Activated CD8-positive, alpha-beta T cell treated with anti-CD3 and anti-CD28 coated beads, Interleukin-2, amount 10 ng/mL, durations not matched to agents 7 days and 5 days (primary cell): ENCODE measurements around the gene ZNF792. TPM values are rescaled to one million over a fixed set of nuclear protein-coding genes. Genes with fewer than 3 reads are reported as not detected.
"Not testable (repeated sequence)": the region's sequence is repeated elsewhere in the genome, so short reads cannot be mapped to it uniquely, and the experiment has no call there.

Source experiments
- ATAC-seq: fragments of 150-1000 bp; cut with Tn5 transposase; one replicate; pipeline ENCODE4 v1.10.0; 2021; ENCODE audit warnings: moderate library complexity
- CTCF ChIA-PET: fragments of 350-600 bp; sonication (Branson Sonifier 250); formaldehyde crosslinking; loops from one replicate; lab custom pipeline; 2021; ENCODE audit warnings: antibody characterized with exemption; lab: Charles Lee
- POLR2A ChIA-PET: fragments of 350-600 bp; sonication (Branson Sonifier 250); formaldehyde crosslinking; loops from one replicate; lab custom pipeline; 2021; ENCODE audit warnings: antibody characterized with exemption; lab: Charles Lee
- DNase-seq: peaks from one replicate; pipeline ENCODE4 v3.0.0-alpha.2; 2020
- H3K27ac Mint-ChIP-seq: one replicate; pipeline ENCODE4 v1.8.0; 2021; ENCODE audit warnings: mild to moderate bottlenecking, mixed read lengths
- H3K27me3 Mint-ChIP-seq: one replicate; pipeline ENCODE4 v1.8.0; 2021; ENCODE audit warnings: low read depth, mixed read lengths
- H3K36me3 Mint-ChIP-seq: one replicate; pipeline ENCODE4 v1.8.0; 2021; ENCODE audit warnings: low read depth, mixed read lengths
- H3K4me1 Mint-ChIP-seq: one replicate; pipeline ENCODE4 v1.8.0; 2021; ENCODE audit warnings: low read depth, mixed read lengths
- H3K4me3 Mint-ChIP-seq: one replicate; pipeline ENCODE4 v1.8.0; 2021; ENCODE audit warnings: mild to moderate bottlenecking, mixed read lengths
- H3K9me3 Mint-ChIP-seq: one replicate; pipeline ENCODE4 v1.8.0; 2022; ENCODE audit warnings: mixed read lengths; ENCODE audit not compliant: insufficient read depth
- total RNA-seq, 2 experiments: library from RNA; stranded (reverse); gene quantifications; one replicate each; pipeline ENCODE4 v1.2.3, GENCODE V29; 2021

ZNF792 gene
- total RNA-seq, 2 experiments from 2014 or later = 13.7 to 14.2 TPM

- DNase-seq (no peak), ATAC-seq (no peak)
- H3K4me3 Mint-ChIP-seq = no peak overlapping the region
- H3K4me1 Mint-ChIP-seq = no peaks in the 10 kb centered on the region
- peaks cover 66% of the 10 kb centered on the region for H3K36me3 Mint-ChIP-seq
- ChIA-PET POLR2A (no interaction called here), CTCF (no interaction called here)
- no peak overlapping the region for H3K27ac Mint-ChIP-seq
- peaks cover 58% of the 10 kb centered on the region for H3K9me3 Mint-ChIP-seq
- H3K27me3 Mint-ChIP-seq = no peaks in the 10 kb centered on the region
Measured at GRCh38 chr19:34943861-34944573, 20.0 kb downstream of the ZNF792 start.

GRCh38 chr19:34938886-34939285 is 25.1 kb downstream of the ZNF792 start:
- ATAC-seq (no peak), DNase-seq (no peak)
- Mint-ChIP-seq H3K27ac (no peak overlapping the region), H3K4me1 (no peaks in the 10 kb centered on the region), H3K4me3 (no peak overlapping the region), H3K27me3 (no peaks in the 10 kb centered on the region), H3K9me3 (peaks cover 31% of the 10 kb centered on the region), H3K36me3 (peaks cover 58% of the 10 kb centered on the region)
- POLR2A ChIA-PET = no interaction called here
- CTCF ChIA-PET = no interaction called here

GRCh38 chr19:34936184-34936583 is 27.8 kb downstream of the ZNF792 start:
- no peak for ATAC-seq
- Mint-ChIP-seq H3K4me3 (no peak overlapping the region), H3K9me3 (peaks cover 6% of the 10 kb centered on the region), H3K36me3 (peaks cover 52% of the 10 kb centered on the region), H3K27ac (no peak overlapping the region), H3K27me3 (no peaks in the 10 kb centered on the region), H3K4me1 (no peaks in the 10 kb centered on the region)
- no peak for DNase-seq
- CTCF ChIA-PET = no interaction called here
- POLR2A ChIA-PET = no interaction called here

GRCh38 chr19:34932494-34932893 is 31.5 kb downstream of the ZNF792 start:
- DNase-seq (no peak), ATAC-seq (no peak)
- Mint-ChIP-seq H3K9me3 (no peaks in the 10 kb centered on the region), H3K4me1 (peaks cover 4% of the 10 kb centered on the region), H3K36me3 (peaks cover 50% of the 10 kb centered on the region), H3K27me3 (no peaks in the 10 kb centered on the region), H3K4me3 (no peak overlapping the region), H3K27ac (no peak overlapping the region)
- ChIA-PET CTCF (interaction anchor here (1.2 kb wide), 1 partner anchor 40 kb away, joined by 4 read pairs; no protein-coding TSS in a partner anchor), POLR2A (no interaction called here)

- peaks cover 22% of the 10 kb centered on the region for H3K36me3 Mint-ChIP-seq
- peak within 1 kb of the TSS; percentile 78 for H3K27ac Mint-ChIP-seq
- peak within 1 kb of the TSS; percentile 91 for H3K4me3 Mint-ChIP-seq
- DNase-seq (peak; percentile 85), ATAC-seq (peak; percentile 96)
- ChIA-PET CTCF (interaction anchor here (0.9 to 1.6 kb wide), 9 partner anchors 34 to 287 kb away, joined by 3 to 5 read pairs (median 3); no protein-coding TSS in a partner anchor), POLR2A (interaction anchor here (0.8 to 1.1 kb wide), 3 partner anchors 9 to 76 kb away, joined by 4 to 5 read pairs (median 4); no protein-coding TSS in a partner anchor)
- H3K9me3 Mint-ChIP-seq = peaks cover 7% of the 10 kb centered on the region
- H3K27me3 Mint-ChIP-seq = no peaks in the 10 kb centered on the region
- peaks cover 13% of the 10 kb centered on the region for H3K4me1 Mint-ChIP-seq
Measured at GRCh38 chr19:34926685-34927375, 37.2 kb downstream of the ZNF792 start, which contains the start of gene ZNF30. TSS of gene ZNF30 (plus strand) at chr19:34926903. CDS start at chr19:34929948, 3,045 bp downstream.

GRCh38 chr19:34926361-34926684 is 37.7 kb downstream of the ZNF792 start:
- no peak for DNase-seq
- Mint-ChIP-seq H3K9me3 (peaks cover 7% of the 10 kb centered on the region), H3K36me3 (peaks cover 18% of the 10 kb centered on the region), H3K4me3 (peak overlapping the region; percentile 91), H3K4me1 (peaks cover 13% of the 10 kb centered on the region), H3K27ac (no peak overlapping the region), H3K27me3 (no peaks in the 10 kb centered on the region)
- no peak for ATAC-seq
- POLR2A ChIA-PET = interaction anchor here (0.8 to 1.1 kb wide), 3 partner anchors 9 to 77 kb away, joined by 4 to 5 read pairs (median 4); no protein-coding TSS in a partner anchor
- CTCF ChIA-PET = interaction anchor here (1.1 to 1.6 kb wide), 5 partner anchors 69 to 286 kb away, joined by 3 to 5 read pairs (median 3); no protein-coding TSS in a partner anchor

- H3K36me3 Mint-ChIP-seq = peaks cover 16% of the 10 kb centered on the region
- DNase-seq = no peak
- POLR2A ChIA-PET = no interaction called here
- no peak for ATAC-seq
- peaks cover 7% of the 10 kb centered on the region for H3K9me3 Mint-ChIP-seq
- no peak overlapping the region for H3K27ac Mint-ChIP-seq
- CTCF ChIA-PET = no interaction called here
- H3K4me1 Mint-ChIP-seq = peaks cover 13% of the 10 kb centered on the region
- no peaks in the 10 kb centered on the region for H3K27me3 Mint-ChIP-seq
- H3K4me3 Mint-ChIP-seq = no peak overlapping the region
Measured at GRCh38 chr19:34925278-34925855, 38.7 kb downstream of the ZNF792 start.

GRCh38 chr19:34920090-34920786 is 43.8 kb downstream of the ZNF792 start:
- H3K9me3 Mint-ChIP-seq = peaks cover 19% of the 10 kb centered on the region
- DNase-seq, H3K4me1 Mint-ChIP-seq, POLR2A ChIA-PET, H3K36me3 Mint-ChIP-seq, H3K27me3 Mint-ChIP-seq, CTCF ChIA-PET, ATAC-seq, H3K27ac Mint-ChIP-seq, H3K4me3 Mint-ChIP-seq: not testable (repeated sequence)

GRCh38 chr19:34918190-34918589 is 45.8 kb downstream of the ZNF792 start:
- Mint-ChIP-seq H3K9me3 (peaks cover 19% of the 10 kb centered on the region), H3K27ac (no peak overlapping the region), H3K36me3 (no peaks in the 10 kb centered on the region), H3K4me1 (no peaks in the 10 kb centered on the region), H3K27me3 (no peaks in the 10 kb centered on the region), H3K4me3 (no peak overlapping the region)
- ChIA-PET POLR2A (interaction anchor here (0.7 kb wide), 1 partner anchor 8 kb away, joined by 4 read pairs; the partner anchor contains the start of gene ZNF30), CTCF (no interaction called here)
- DNase-seq = no peak
- no peak for ATAC-seq

GRCh38 chr19:34917144-34917543 is 46.9 kb downstream of the ZNF792 start:
- H3K27ac Mint-ChIP-seq, DNase-seq, H3K4me3 Mint-ChIP-seq, H3K27me3 Mint-ChIP-seq, H3K36me3 Mint-ChIP-seq, ATAC-seq, POLR2A ChIA-PET, CTCF ChIA-PET, H3K4me1 Mint-ChIP-seq: not testable (repeated sequence)
- peaks cover 19% of the 10 kb centered on the region for H3K9me3 Mint-ChIP-seq

- CTCF ChIA-PET = no interaction called here
Measured at GRCh38 chr19:34910770-34911169, 53.3 kb downstream of the ZNF792 start.

More at GRCh38 chr19:34910770-34911169, 53.3 kb downstream of the ZNF792 start:
- DNase-seq (no peak), ATAC-seq (no peak)
- Mint-ChIP-seq H3K9me3 (peaks cover 2% of the 10 kb centered on the region), H3K4me3 (no peak overlapping the region), H3K27ac (no peak overlapping the region), H3K27me3 (peaks cover 12% of the 10 kb centered on the region), H3K4me1 (peaks cover under 1% of the 10 kb centered on the region), H3K36me3 (no peaks in the 10 kb centered on the region)
- POLR2A ChIA-PET = no interaction called here
